ENCODE data around the gene CTDNEP1.

The CTDNEP1 gene

GRCh38 chr17:7204828-7205461 is 46.6 kb downstream of the CTDNEP1 start:
- in situ Hi-C loops (cut with MboI; ENCODE audit: low sequenced_read_pairs, unreplicated experiment), result no loop called here
- peak; percentile 98 for DNase-seq (ENCODE audit: low spot score)
- no peak for TF ChIP-seq CTCF (IDR thresholded peaks at IDR 0.05; ENCODE audit: borderline replicate concordance, control extremely low read depth, extremely low read depth, insufficient read depth, missing control alignments)

GRCh38 chr17:7204336-7204735 is 47.2 kb downstream of the CTDNEP1 start:
- TF ChIP-seq CTCF (IDR thresholded peaks at IDR 0.05; ENCODE audit: borderline replicate concordance, control extremely low read depth, extremely low read depth, insufficient read depth, missing control alignments), result no peak
- in situ Hi-C loops (cut with MboI; ENCODE audit: low sequenced_read_pairs, unreplicated experiment), result no loop called here
- DNase-seq (ENCODE audit: low spot score), result no peak

- in situ Hi-C loops (cut with MboI; ENCODE audit: low sequenced_read_pairs, unreplicated experiment), result no loop called here
- no peak for DNase-seq (ENCODE audit: low spot score)
- TF ChIP-seq CTCF (IDR thresholded peaks at IDR 0.05; ENCODE audit: borderline replicate concordance, control extremely low read depth, extremely low read depth, insufficient read depth, missing control alignments), result no peak
Observed at GRCh38 chr17:7203391-7203790, 48.1 kb downstream of the CTDNEP1 start.

GRCh38 chr17:7196651-7197401 is 54.7 kb downstream of the CTDNEP1 start:
- no peak for TF ChIP-seq CTCF (IDR thresholded peaks at IDR 0.05; ENCODE audit: borderline replicate concordance, control extremely low read depth, extremely low read depth, insufficient read depth, missing control alignments)
- no peak for DNase-seq (ENCODE audit: low spot score)
- in situ Hi-C loops (cut with MboI; ENCODE audit: low sequenced_read_pairs, unreplicated experiment), result no loop called here

- no peak for DNase-seq (ENCODE audit: low spot score)
- in situ Hi-C loops (cut with MboI; ENCODE audit: low sequenced_read_pairs, unreplicated experiment), result no loop called here
- TF ChIP-seq CTCF (IDR thresholded peaks at IDR 0.05; ENCODE audit: borderline replicate concordance, control extremely low read depth, extremely low read depth, insufficient read depth, missing control alignments), result no peak
Observed at GRCh38 chr17:7195971-7196370, 55.6 kb downstream of the CTDNEP1 start.
